Cardiac muscle cell (in vitro differentiated cells and primary cell): ENCODE results near the gene AKIP1. TPM values are rescaled to one million over a fixed set of nuclear protein-coding genes. Genes with fewer than 3 reads are reported as not detected.

Source experiments
- DNase-seq, 2 donors: peaks; one replicate each; pipeline versions ENCODE4 v3.0.0 to v3.0.0-alpha.2; 2010 to 2017; ENCODE audit warnings: low read depth in 1 of 2, low spot score in 1 of 2
- H3K27ac ChIP-seq: fragments of 200-600 bp; sonication (generic); 2 replicates; pipeline ENCODE4 v1.5.1; 2016
- H3K27me3 ChIP-seq: fragments of 200-600 bp; sonication (generic); 2 replicates; pipeline ENCODE4 v1.6.0; 2016; ENCODE audit warnings: control low read depth
- H3K36me3 ChIP-seq: fragments of 200-600 bp; sonication (generic); 2 replicates; pipeline ENCODE4 v1.5.1; 2016; ENCODE audit warnings: control low read depth
- H3K4me1 ChIP-seq: fragments of 200-600 bp; sonication (generic); 2 replicates; pipeline ENCODE4 v1.8.1; 2017; ENCODE audit warnings: low read depth, mild to moderate bottlenecking, mixed run types
- H3K4me3 ChIP-seq: fragments of 200-600 bp; sonication (generic); 2 replicates; pipeline ENCODE4 v1.5.1; 2016; ENCODE audit warnings: mild to moderate bottlenecking
- H3K9me3 ChIP-seq: fragments of 200-600 bp; sonication (generic); 2 replicates; pipeline ENCODE4 v1.5.1; 2017; ENCODE audit warnings: low read depth, mild to moderate bottlenecking, control low read depth
- CTCF ChIP-seq: IDR thresholded peaks from 2 replicates; pipeline ENCODE4 v1.5.1; 2012; ENCODE audit warnings: low read depth, mild to moderate bottlenecking, low read length
- polyA plus RNA-seq: library from polyadenylated mRNA; unstranded; fragments of >200 nt; fragmentation: Nextera tagmentation; extraction: Ambion mirVana; gene quantifications from 2 replicates; pipeline ENCODE4 v1.2.1, GENCODE V29; 2016
- total RNA-seq: library from RNA; depleted of rRNA; stranded (reverse); fragments of >200 nt; gene quantifications from 2 replicates; pipeline ENCODE4 v1.2.3, GENCODE V29; 2016

The AKIP1 gene
- total and polyA plus RNA-seq, 2 experiments from 2014 or later, result 26.2 to 51.1 TPM

GRCh38 chr11:8948886-8949285, 37.9 kb downstream of the AKIP1 start:
- Histone ChIP-seq H3K36me3 (peaks cover 17% of the 10 kb centered on the region), H3K4me3 (no peak overlapping the region), H3K4me1 (no peaks in the 10 kb centered on the region), H3K27me3 (no peaks in the 10 kb centered on the region), H3K9me3 (no peaks in the 10 kb centered on the region), H3K27ac (no peak overlapping the region)
- DNase-seq, result no peak
- no peak for TF ChIP-seq CTCF

- Histone ChIP-seq H3K27ac (no peak overlapping the region), H3K36me3 (peaks cover 9% of the 10 kb centered on the region), H3K4me3 (no peak overlapping the region), H3K4me1 (no peaks in the 10 kb centered on the region), H3K9me3 (no peaks in the 10 kb centered on the region), H3K27me3 (no peaks in the 10 kb centered on the region)
- TF ChIP-seq CTCF, result no peak
- no peak for DNase-seq
Measured at GRCh38 chr11:8956860-8957259, 45.9 kb downstream of the AKIP1 start.

GRCh38 chr11:8959546-8960166, 48.7 kb downstream of the AKIP1 start:
- no peak overlapping the region for H3K27ac ChIP-seq
- no peak overlapping the region for H3K4me3 ChIP-seq
- H3K4me1 ChIP-seq, result peaks cover 6% of the 10 kb centered on the region
- H3K36me3 ChIP-seq, result peaks cover 4% of the 10 kb centered on the region
- DNase-seq, result peak; percentile 71 to 91
- no peaks in the 10 kb centered on the region for H3K27me3 ChIP-seq
- no peaks in the 10 kb centered on the region for H3K9me3 ChIP-seq
- TF ChIP-seq CTCF, result peak; percentile 71

GRCh38 chr11:8961401-8961800, 50.4 kb downstream of the AKIP1 start:
- Histone ChIP-seq H3K9me3 (no peaks in the 10 kb centered on the region), H3K27me3 (no peaks in the 10 kb centered on the region), H3K4me3 (no peak overlapping the region), H3K4me1 (peaks cover 6% of the 10 kb centered on the region), H3K36me3 (peaks cover 2% of the 10 kb centered on the region), H3K27ac (no peak overlapping the region)
- TF ChIP-seq CTCF, result no peak
- DNase-seq, result no peak

GRCh38 chr11:8962841-8963240, 51.9 kb downstream of the AKIP1 start:
- no peaks in the 10 kb centered on the region for H3K36me3 ChIP-seq
- DNase-seq, result no peak
- H3K27me3 ChIP-seq, result no peaks in the 10 kb centered on the region
- no peak for TF ChIP-seq CTCF
- H3K4me1 ChIP-seq, result peaks cover 6% of the 10 kb centered on the region
- no peaks in the 10 kb centered on the region for H3K9me3 ChIP-seq
- no peak overlapping the region for H3K4me3 ChIP-seq
- peak overlapping the region; percentile 88 for H3K27ac ChIP-seq
